ENCODE measurements around the gene SPATA24. TPM values are rescaled to one million over a fixed set of nuclear protein-coding genes. Genes with fewer than 3 reads are reported as not detected.
A peak's percentile ranks its signal among the peaks of the same experiment; 100 is the strongest.

SPATA24 gene
- total and polyA plus RNA-seq, 2 donors (not counting 1 experiment from before 2014, with no cell fraction given) = 5.6 to 7.4 TPM

- no peaks in the 10 kb centered on the region for H3K27me3 ChIP-seq (ENCODE audit: control insufficient read depth, insufficient read depth, low read length)
- H2AFZ ChIP-seq (ENCODE audit: low read length) = no peak overlapping the region
- H3K79me2 ChIP-seq (ENCODE audit: control insufficient read depth, insufficient read depth, low read length) = no peaks in the 10 kb centered on the region
- no peaks in the 10 kb centered on the region for H3K9me3 ChIP-seq (ENCODE audit: control insufficient read depth, insufficient read depth, low read depth, low read length)
- no peak overlapping the region for H3K4me3 ChIP-seq (replicated peaks in 1 of 4; ENCODE audit: control extremely low read depth in 1 of 4, insufficient read depth in 1 of 4, low read depth in 3 of 4, low read length in 4 of 4)
- no peak overlapping the region for H3K9ac ChIP-seq (ENCODE audit: insufficient read depth, low read length)
- peak in 1 of 2 donors; percentile 39 for DNase-seq (ENCODE audit: low read depth in 2 of 2)
- H3K4me2 ChIP-seq (ENCODE audit: extremely low read depth, insufficient read depth, low read length) = no peak overlapping the region
- H3K36me3 ChIP-seq (ENCODE audit: control insufficient read depth, insufficient read depth, low read length) = no peaks in the 10 kb centered on the region
- H3K27ac ChIP-seq (ENCODE audit: insufficient read depth, low read length) = no peak overlapping the region
- TF ChIP-seq, protein P1, sequence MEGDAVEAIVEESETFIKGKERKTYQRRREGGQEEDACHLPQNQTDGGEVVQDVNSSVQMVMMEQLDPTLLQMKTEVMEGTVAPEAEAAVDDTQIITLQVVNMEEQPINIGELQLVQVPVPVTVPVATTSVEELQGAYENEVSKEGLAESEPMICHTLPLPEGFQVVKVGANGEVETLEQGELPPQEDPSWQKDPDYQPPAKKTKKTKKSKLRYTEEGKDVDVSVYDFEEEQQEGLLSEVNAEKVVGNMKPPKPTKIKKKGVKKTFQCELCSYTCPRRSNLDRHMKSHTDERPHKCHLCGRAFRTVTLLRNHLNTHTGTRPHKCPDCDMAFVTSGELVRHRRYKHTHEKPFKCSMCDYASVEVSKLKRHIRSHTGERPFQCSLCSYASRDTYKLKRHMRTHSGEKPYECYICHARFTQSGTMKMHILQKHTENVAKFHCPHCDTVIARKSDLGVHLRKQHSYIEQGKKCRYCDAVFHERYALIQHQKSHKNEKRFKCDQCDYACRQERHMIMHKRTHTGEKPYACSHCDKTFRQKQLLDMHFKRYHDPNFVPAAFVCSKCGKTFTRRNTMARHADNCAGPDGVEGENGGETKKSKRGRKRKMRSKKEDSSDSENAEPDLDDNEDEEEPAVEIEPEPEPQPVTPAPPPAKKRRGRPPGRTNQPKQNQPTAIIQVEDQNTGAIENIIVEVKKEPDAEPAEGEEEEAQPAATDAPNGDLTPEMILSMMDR (conservative IDR thresholded peaks at IDR 0.05 in 1 of 2, IDR thresholded peaks at IDR 0.05 in 1 of 2; ENCODE audit: low read depth in 1 of 2, low read length in 2 of 2) = no peak
- TF ChIP-seq EZH2 (IDR thresholded peaks at IDR 0.05; ENCODE audit: low read length, missing control alignments) = no peak
- H3K4me1 ChIP-seq (ENCODE audit: control insufficient read depth, extremely low read depth, insufficient read depth, low read length) = peaks cover 3% of the 10 kb centered on the region
- H4K20me1 ChIP-seq (ENCODE audit: control insufficient read depth, extremely low read depth, insufficient read depth, low read length) = no peaks in the 10 kb centered on the region
Observed at GRCh38 chr5:139446956-139447779, 43.3 kb upstream of the SPATA24 start.

DNA sequence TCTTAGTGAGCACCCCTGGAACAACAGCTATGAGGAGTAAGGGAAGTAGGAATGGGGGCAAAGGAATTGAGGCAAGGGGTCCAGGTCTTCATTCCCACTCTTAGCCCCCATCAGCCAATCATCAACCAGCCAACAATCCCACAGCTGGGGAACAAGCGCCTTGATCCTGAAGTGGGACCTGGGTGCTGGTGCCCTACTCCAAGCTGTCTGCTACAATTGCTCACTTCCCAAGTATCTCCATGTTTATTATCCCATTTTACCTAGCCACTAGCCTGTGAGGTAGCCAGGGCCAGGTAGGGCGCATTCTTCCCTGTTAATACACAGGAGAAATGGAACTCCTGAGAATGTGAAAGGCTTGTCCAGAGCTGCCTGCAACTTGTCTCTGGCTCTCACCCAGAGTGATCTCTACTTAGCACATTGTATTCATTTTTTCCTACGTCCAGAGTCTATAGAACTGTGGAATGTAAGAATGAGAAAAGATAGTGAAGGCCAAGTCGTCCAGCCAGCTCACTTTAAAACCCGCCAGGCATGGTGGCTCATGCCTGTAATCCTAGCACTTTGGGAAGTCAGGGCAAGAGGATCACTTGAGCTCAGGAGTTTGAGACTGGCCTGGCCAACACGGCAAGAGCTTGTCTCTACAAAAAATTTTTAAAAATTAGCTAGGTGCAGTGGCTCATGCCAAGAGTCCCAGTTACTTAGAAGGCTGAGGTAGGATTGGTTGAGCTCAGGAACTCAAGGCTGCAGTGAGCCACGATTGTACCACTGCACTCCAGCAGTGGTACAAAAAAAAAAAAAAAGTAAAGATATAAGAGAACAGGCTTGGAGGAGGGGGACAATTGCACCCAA lies 41.7 kb upstream of the SPATA24 start:
- no peak overlapping the region for H2AFZ ChIP-seq (ENCODE audit: low read length)

More for the DNA sequence above, 41.7 kb upstream of the SPATA24 start:
- no peaks in the 10 kb centered on the region for H3K9me3 ChIP-seq (ENCODE audit: control insufficient read depth, insufficient read depth, low read depth, low read length)
- H3K4me2 ChIP-seq (ENCODE audit: extremely low read depth, insufficient read depth, low read length) = no peak overlapping the region
- no peaks in the 10 kb centered on the region for H3K27me3 ChIP-seq (ENCODE audit: control insufficient read depth, insufficient read depth, low read length)
- peaks cover 3% of the 10 kb centered on the region for H3K4me1 ChIP-seq (ENCODE audit: control insufficient read depth, extremely low read depth, insufficient read depth, low read length)
- H3K79me2 ChIP-seq (ENCODE audit: control insufficient read depth, insufficient read depth, low read length) = no peaks in the 10 kb centered on the region
- H4K20me1 ChIP-seq (ENCODE audit: control insufficient read depth, extremely low read depth, insufficient read depth, low read length) = no peaks in the 10 kb centered on the region
- H3K4me3 ChIP-seq (replicated peaks in 1 of 4; ENCODE audit: control extremely low read depth in 1 of 4, insufficient read depth in 1 of 4, low read depth in 3 of 4, low read length in 4 of 4) = no peak overlapping the region
- DNase-seq (ENCODE audit: low read depth in 2 of 2) = peak; percentile 20 to 89
- no peak overlapping the region for H3K9ac ChIP-seq (ENCODE audit: insufficient read depth, low read length)
- H3K27ac ChIP-seq (ENCODE audit: insufficient read depth, low read length) = no peak overlapping the region
- H3K36me3 ChIP-seq (ENCODE audit: control insufficient read depth, insufficient read depth, low read length) = no peaks in the 10 kb centered on the region
- no peak for TF ChIP-seq EZH2 (IDR thresholded peaks at IDR 0.05; ENCODE audit: low read length, missing control alignments)
- TF ChIP-seq, protein P1 (conservative IDR thresholded peaks at IDR 0.05 in 1 of 2, IDR thresholded peaks at IDR 0.05 in 1 of 2; ENCODE audit: low read depth in 1 of 2, low read length in 2 of 2) = no peak

Data from fibroblast of lung (primary cell).